OCI-LY3 (cell line): ENCODE measurements around the gene WDR20.

Experiments used
- H2AFZ ChIP-seq: fragments of 200-600, 300-600 bp; shearing (Covaris generic); 2 replicates; pipeline ENCODE4 v1.6.0; 2014; ENCODE audit warnings: antibody characterized with exemption, low read depth, low read length
- H3K27ac ChIP-seq: fragments of 200-600, 300-600 bp; sonication (generic); 2 replicates; pipeline ENCODE4 v1.5.1; 2014; ENCODE audit warnings: mild to moderate bottlenecking, low read length, moderate library complexity, mixed read lengths
- H3K27me3 ChIP-seq: fragments of 200-600, 300-600 bp; sonication (generic); 2 replicates; pipeline ENCODE4 v1.6.1; 2014; ENCODE audit warnings: low read depth, low read length, mixed read lengths
- H3K36me3 ChIP-seq: fragments of 200-600, 300-600 bp; sonication (generic); replicated peaks from 2 replicates; pipeline ENCODE3; 2014; ENCODE audit warnings: low read depth, low read length, mixed read lengths
- H3K4me1 ChIP-seq: fragments of 300-600, 200-600 bp; sonication (generic); 2 replicates; pipeline ENCODE4 v1.6.1; 2014; ENCODE audit warnings: low read length, mixed read lengths
- H3K4me2 ChIP-seq: fragments of 200-600, 300-600 bp; sonication (generic); 2 replicates; pipeline ENCODE4 v1.6.1; 2014; ENCODE audit warnings: low read length, mixed read lengths
- H3K4me3 ChIP-seq: fragments of 300-600, 200-600 bp; sonication (generic); 2 replicates; pipeline ENCODE4 v1.5.1; 2014; ENCODE audit warnings: antibody characterized with exemption, mild to moderate bottlenecking, low read length, moderate library complexity
- H3K79me2 ChIP-seq: fragments of 300-600, 200-600 bp; shearing (Covaris generic); 2 replicates; pipeline ENCODE4 v1.6.1; 2014; ENCODE audit warnings: mild to moderate bottlenecking, low read length, mixed read lengths
- H3K9ac ChIP-seq: fragments of 300-600, 200-600 bp; shearing (Covaris generic); 2 replicates; pipeline ENCODE4 v1.6.0; 2014; ENCODE audit warnings: mild to moderate bottlenecking, low read length, moderate library complexity
- H3K9me3 ChIP-seq: fragments of 200-600, 300-600 bp; shearing (Covaris generic); 2 replicates; pipeline ENCODE4 v1.6.1; 2014; ENCODE audit warnings: low read length, mixed read lengths; ENCODE audit not compliant: insufficient read depth
- H4K20me1 ChIP-seq: fragments of 200-600, 300-600 bp; sonication (generic); 2 replicates; pipeline ENCODE4 v1.6.1; 2016; ENCODE audit warnings: low read length, mixed read lengths; ENCODE audit not compliant: insufficient read depth
- EZH2phosphoT487 ChIP-seq: fragments of 200-600 bp; shearing (Covaris generic); IDR thresholded peaks from 2 replicates; pipeline ENCODE4 v1.6.1; 2018; ENCODE audit warnings: antibody characterized with exemption, mixed run types, low read depth
- TF ChIP-seq, protein P1 (sequence below): fragments of 200-600, 300-600 bp; sonication (generic); IDR thresholded peaks from 2 replicates; pipeline ENCODE4 v1.5.1; 2014; ENCODE audit warnings: antibody characterized with exemption, low read length, low read depth

Gene WDR20

GRCh38 chr14:102255401-102256190 is 115.9 kb downstream of the WDR20 start:
- H3K4me1 ChIP-seq = no peaks in the 10 kb centered on the region
- no peaks in the 10 kb centered on the region for H3K36me3 ChIP-seq
- H3K4me3 ChIP-seq = no peak overlapping the region
- no peaks in the 10 kb centered on the region for H3K79me2 ChIP-seq
- H3K9me3 ChIP-seq = no peaks in the 10 kb centered on the region
- no peaks in the 10 kb centered on the region for H4K20me1 ChIP-seq
- 0 out of 2 replicates have a peak, but pooled peaks cover 3% of the 10 kb centered on the region for H3K27me3 ChIP-seq
- no peak overlapping the region for H3K27ac ChIP-seq
- H3K4me2 ChIP-seq = no peak overlapping the region
- no peak overlapping the region for H3K9ac ChIP-seq
- no peak overlapping the region for H2AFZ ChIP-seq
- no peak for TF ChIP-seq EZH2phosphoT487
- TF ChIP-seq, protein P1, sequence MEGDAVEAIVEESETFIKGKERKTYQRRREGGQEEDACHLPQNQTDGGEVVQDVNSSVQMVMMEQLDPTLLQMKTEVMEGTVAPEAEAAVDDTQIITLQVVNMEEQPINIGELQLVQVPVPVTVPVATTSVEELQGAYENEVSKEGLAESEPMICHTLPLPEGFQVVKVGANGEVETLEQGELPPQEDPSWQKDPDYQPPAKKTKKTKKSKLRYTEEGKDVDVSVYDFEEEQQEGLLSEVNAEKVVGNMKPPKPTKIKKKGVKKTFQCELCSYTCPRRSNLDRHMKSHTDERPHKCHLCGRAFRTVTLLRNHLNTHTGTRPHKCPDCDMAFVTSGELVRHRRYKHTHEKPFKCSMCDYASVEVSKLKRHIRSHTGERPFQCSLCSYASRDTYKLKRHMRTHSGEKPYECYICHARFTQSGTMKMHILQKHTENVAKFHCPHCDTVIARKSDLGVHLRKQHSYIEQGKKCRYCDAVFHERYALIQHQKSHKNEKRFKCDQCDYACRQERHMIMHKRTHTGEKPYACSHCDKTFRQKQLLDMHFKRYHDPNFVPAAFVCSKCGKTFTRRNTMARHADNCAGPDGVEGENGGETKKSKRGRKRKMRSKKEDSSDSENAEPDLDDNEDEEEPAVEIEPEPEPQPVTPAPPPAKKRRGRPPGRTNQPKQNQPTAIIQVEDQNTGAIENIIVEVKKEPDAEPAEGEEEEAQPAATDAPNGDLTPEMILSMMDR = no peak

DNA sequence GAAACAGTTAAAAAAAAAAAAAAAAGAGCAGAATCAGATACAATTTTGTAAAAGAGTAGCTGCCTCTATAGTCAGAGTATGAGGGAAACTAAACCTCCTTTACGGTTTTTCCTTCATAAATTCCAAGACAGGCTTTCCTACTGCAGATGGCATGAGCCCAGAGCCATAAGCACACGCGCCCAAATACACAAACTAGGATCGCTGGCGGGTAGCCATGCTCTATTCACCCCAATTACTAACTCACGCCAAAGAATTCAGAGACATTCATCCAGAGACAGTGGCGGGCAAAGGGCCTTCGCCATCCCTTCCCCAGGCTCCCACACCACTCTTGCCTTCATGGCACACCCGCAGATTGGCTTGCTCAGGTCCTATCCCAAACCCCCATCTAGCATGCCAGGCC is 117.0 kb downstream of the WDR20 start:
- Histone ChIP-seq H3K4me3 (no peak overlapping the region), H3K27ac (no peak overlapping the region), H3K9me3 (no peaks in the 10 kb centered on the region), H2AFZ (no peak overlapping the region), H3K9ac (no peak overlapping the region), H3K79me2 (no peaks in the 10 kb centered on the region), H3K4me1 (no peaks in the 10 kb centered on the region), H3K27me3 (0 out of 2 replicates have a peak, but pooled peaks cover 3% of the 10 kb centered on the region), H4K20me1 (no peaks in the 10 kb centered on the region), H3K36me3 (no peaks in the 10 kb centered on the region), H3K4me2 (no peak overlapping the region)
- TF ChIP-seq, protein P1 = no peak
- TF ChIP-seq EZH2phosphoT487 = no peak

DNA sequence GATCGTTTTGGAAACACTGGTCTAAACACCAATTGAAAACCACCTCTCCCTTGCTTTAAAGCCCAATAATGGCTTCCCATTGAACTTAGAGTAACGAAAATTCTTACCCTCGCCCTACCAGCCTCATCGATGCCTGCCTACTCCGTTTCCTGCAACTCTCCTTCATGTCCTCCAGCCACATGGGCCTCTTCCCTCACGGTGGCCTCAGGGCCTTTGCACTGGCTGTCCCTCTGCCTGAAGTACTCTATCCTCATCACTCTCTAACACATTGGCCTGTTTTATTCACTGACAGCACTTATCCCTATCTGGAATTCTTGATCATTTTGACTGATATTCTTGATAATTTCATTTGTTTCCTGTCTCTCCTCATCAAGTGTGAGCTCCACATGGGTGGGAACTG is 118.4 kb downstream of the WDR20 start:
- Histone ChIP-seq H3K79me2 (no peaks in the 10 kb centered on the region), H3K4me2 (no peak overlapping the region), H4K20me1 (no peaks in the 10 kb centered on the region), H3K27me3 (0 out of 2 replicates have a peak, but pooled peaks cover 3% of the 10 kb centered on the region), H3K9me3 (no peaks in the 10 kb centered on the region), H2AFZ (no peak overlapping the region), H3K4me3 (no peak overlapping the region), H3K9ac (no peak overlapping the region), H3K27ac (no peak overlapping the region), H3K4me1 (no peaks in the 10 kb centered on the region), H3K36me3 (no peaks in the 10 kb centered on the region)
- TF ChIP-seq EZH2phosphoT487 = no peak
- TF ChIP-seq, protein P1 = no peak
